Measurements from ENCODE around the gene PLD1.
"Not testable (repeated sequence)": the region's sequence is repeated elsewhere in the genome, so short reads cannot be mapped to it uniquely, and the experiment has no call there.

The PLD1 gene

DNA sequence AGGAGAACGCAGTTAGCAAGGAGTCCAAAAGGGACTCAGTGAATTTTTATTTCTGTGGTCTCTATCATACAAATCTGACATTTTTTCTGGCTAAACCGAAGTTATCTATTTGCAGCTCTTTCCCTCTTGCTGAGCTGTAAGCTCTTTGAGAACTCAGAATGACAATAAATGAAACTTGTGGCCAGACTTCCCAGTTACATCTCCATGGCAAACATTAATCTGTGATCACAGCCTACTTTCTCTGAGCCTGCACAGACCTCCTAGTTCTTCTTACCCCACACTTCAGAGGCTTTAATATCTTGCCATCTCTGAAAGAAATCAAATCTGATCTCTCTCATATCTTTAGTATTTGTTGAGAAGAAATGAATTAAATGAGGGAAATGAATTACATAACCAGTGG, 58.0 kb downstream of the PLD1 start:
- Histone ChIP-seq H3K27ac (ENCODE audit: low read depth, low read length) (no peak overlapping the region), H3K27me3 (ENCODE audit: control insufficient read depth, insufficient read depth, low read length) (no peaks in the 10 kb centered on the region), H3K9ac (ENCODE audit: low read length) (no peak overlapping the region), H3K4me1 (ENCODE audit: control insufficient read depth, insufficient read depth, low read length) (no peaks in the 10 kb centered on the region), H3K36me3 (ENCODE audit: control insufficient read depth, insufficient read depth, low read length) (no peaks in the 10 kb centered on the region), H3K4me3 (ENCODE audit: low read length) (no peak overlapping the region)

DNA sequence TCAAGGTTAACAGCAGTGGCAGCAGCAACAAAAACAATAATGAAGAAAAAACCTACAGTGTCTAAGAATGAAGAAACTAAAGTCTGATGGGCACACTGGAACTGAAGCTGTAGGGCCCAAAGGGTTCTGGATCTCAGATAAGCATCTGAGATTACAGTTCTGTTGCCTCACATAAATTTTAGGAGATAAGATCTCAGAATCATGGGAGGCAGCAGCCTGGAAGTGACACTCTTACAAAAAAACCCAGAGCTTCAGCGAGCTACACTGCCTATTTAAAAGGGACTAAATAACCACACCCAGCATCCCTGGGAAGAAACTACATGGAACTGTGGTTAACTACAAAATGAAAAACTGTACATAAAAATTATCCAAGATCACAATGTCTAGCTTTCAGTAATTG, 61.2 kb downstream of the PLD1 start:
- no peak overlapping the region for H3K4me3 ChIP-seq (ENCODE audit: low read length)
- no peaks in the 10 kb centered on the region for H3K27me3 ChIP-seq (ENCODE audit: control insufficient read depth, insufficient read depth, low read length)
- H3K36me3 ChIP-seq (ENCODE audit: control insufficient read depth, insufficient read depth, low read length), result no peaks in the 10 kb centered on the region
- H3K27ac ChIP-seq (ENCODE audit: low read depth, low read length), result no peak overlapping the region
- no peak overlapping the region for H3K9ac ChIP-seq (ENCODE audit: low read length)
- no peaks in the 10 kb centered on the region for H3K4me1 ChIP-seq (ENCODE audit: control insufficient read depth, insufficient read depth, low read length)

DNA sequence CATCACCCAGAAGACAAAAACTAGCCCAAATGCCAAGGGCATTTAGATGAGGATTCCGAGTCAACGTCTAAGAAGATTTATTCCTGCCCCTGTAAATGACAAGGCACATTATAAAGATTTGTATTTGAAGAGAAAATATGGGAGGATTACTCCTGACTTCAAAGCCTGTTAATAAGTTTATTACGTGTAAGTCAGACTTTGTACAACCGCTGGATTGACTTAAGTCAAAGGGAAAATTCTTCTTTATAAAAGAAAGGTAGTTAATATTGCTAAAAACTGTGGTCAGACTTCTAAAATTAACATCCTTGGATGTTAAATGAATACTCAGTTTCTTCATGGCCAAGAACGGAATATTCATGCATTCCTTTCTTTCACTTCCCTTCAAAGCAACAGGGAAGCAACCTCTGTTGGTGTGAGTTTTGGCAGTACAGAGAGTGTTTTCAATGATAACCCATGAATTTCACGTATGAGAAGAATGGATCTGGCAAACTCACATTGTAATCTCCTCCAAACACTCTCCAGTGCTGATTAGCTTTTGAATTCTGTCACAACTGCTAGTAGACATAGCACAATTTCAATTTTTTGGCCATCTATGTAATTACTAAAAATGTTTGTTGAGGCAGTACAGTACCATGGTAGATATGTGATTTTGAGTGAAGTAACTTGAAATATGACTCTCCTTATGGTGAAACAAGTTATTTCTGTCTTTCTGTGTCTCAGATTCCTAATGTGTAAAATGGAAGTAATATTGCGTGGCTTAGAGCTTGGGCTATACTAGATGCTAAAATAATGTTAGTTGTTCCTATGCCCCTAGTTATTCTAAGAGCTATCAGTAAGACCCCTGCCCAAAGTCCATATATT, 62.0 kb downstream of the PLD1 start:
- H3K4me3 ChIP-seq (ENCODE audit: low read length), result no peak overlapping the region
- no peaks in the 10 kb centered on the region for H3K36me3 ChIP-seq (ENCODE audit: control insufficient read depth, insufficient read depth, low read length)
- H3K4me1 ChIP-seq (ENCODE audit: control insufficient read depth, insufficient read depth, low read length), result no peaks in the 10 kb centered on the region
- no peak overlapping the region for H3K27ac ChIP-seq (ENCODE audit: low read depth, low read length)
- H3K27me3 ChIP-seq (ENCODE audit: control insufficient read depth, insufficient read depth, low read length), result no peaks in the 10 kb centered on the region
- H3K9ac ChIP-seq (ENCODE audit: low read length), result no peak overlapping the region

DNA sequence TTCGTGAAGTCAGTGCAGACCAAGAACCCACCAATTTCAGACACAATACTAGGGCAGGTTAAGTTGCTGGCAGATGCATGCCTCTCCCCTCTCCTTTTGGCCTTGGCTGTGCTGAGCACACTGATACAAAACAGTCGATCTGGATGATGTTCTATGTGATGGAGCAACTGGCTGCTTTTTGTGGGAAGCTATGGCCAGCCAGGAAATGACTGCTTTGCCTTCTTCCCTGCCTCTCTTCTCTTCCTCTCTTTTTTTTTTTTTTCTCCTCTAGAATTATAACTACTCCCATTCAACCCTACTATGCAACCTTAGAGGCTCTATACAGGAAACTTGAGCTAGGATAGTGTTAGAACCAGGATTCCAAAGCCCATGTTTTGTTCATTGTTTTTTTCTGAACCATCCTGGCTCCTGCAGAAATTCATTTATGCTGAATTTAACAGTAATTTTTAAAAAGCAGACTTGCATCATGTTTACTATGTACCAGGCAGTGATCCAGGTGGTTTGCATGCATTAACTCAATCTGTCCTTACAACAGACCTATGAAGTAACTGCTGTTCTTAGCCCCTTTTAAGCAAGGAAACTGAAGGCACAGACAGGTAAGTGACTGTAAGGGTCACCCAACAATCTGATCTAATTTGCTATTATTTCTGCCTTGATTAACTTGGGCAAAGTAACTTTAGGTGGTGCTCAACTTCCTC, 62.9 kb downstream of the PLD1 start:
- H3K4me3 ChIP-seq (ENCODE audit: low read length), result no peak overlapping the region
- no peaks in the 10 kb centered on the region for H3K27me3 ChIP-seq (ENCODE audit: control insufficient read depth, insufficient read depth, low read length)
- H3K9ac ChIP-seq (ENCODE audit: low read length), result no peak overlapping the region
- no peaks in the 10 kb centered on the region for H3K4me1 ChIP-seq (ENCODE audit: control insufficient read depth, insufficient read depth, low read length)
- no peaks in the 10 kb centered on the region for H3K36me3 ChIP-seq (ENCODE audit: control insufficient read depth, insufficient read depth, low read length)
- no peak overlapping the region for H3K27ac ChIP-seq (ENCODE audit: low read depth, low read length)

DNA sequence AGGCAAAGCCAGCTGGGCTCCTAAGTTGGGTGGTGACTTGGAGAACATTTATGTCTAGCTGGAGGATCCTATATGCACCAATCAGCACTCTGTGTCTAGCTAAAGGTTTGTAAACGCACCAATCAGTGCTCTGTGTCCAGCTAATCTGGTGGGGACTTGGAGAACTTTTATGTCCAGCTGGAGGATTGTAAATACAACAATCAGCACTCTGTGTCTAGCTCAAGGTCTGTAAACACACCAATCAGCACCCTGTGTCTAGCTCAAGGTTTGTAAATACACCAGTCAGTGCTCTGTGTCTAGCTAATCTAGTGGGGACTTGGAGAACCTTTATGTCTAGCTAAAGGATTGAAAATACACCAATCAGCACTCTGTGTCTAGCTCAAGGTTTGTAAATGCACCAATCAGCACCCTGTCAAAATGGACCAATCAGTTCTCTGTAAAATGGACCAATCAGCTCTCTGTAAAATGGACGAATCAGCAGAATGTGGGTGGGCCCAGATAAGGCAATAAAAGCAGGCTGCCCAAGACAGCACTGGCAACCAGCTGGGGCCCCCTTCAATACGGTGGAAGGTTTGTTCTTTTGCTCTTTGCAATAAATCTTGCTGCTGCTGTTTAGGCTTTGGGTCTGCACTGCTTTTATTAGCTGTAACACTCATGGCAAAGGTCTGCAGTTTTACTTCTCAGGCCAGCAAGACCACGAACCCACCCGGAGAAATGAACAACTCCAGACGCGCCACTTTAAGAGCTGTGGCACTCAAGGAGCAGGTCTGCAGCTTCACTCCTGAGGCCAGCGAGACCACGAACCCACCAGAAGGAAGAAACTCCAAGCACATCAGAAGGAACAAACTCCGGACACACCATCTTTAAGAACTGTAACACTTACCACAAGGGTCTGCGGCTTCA, 63.7 kb downstream of the PLD1 start:
- not testable (repeated sequence) for H3K4me3 ChIP-seq (ENCODE audit: low read length); H3K27me3 ChIP-seq (ENCODE audit: control insufficient read depth, insufficient read depth, low read length); H3K9ac ChIP-seq (ENCODE audit: low read length); H3K27ac ChIP-seq (ENCODE audit: low read depth, low read length); H3K36me3 ChIP-seq (ENCODE audit: control insufficient read depth, insufficient read depth, low read length); H3K4me1 ChIP-seq (ENCODE audit: control insufficient read depth, insufficient read depth, low read length)

DNA sequence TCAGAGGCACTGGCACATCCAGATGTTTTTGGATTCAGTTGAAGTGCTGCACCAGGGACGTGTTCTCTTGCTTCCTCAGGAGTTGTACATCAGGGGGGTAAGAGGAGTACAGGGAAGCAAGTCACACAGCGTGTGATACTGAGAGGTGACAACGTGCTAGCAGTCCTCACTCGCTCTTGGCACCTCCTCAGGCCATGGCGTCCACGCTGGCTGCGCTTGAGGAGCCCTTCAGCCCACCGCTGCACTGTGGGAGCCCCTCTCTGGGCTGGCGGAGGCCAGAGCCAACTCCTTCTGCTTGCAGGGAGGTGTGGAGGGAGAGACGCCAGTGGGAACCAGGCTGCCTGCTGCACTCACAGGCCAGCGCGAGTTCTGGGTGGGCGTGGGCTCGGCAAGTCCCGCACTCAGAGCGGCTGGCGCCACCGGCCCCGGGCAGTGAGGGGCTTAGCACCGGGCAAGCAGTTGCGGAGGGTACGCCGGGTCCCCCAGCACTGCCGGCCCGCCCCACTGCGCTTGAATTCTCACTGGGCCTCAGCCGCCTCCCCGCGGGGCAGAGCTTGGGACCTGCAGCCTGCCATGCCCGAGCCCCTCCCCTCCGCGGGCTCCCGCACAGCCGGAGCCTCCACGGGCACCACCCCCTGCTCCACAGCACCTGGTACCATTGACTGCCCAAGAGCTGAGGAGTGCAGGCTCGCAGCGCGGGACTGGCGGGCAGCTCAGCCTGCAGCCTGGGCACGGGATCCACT, 64.5 kb downstream of the PLD1 start:
- Histone ChIP-seq H3K27me3 (ENCODE audit: control insufficient read depth, insufficient read depth, low read length) (no peaks in the 10 kb centered on the region), H3K36me3 (ENCODE audit: control insufficient read depth, insufficient read depth, low read length) (no peaks in the 10 kb centered on the region), H3K27ac (ENCODE audit: low read depth, low read length) (no peak overlapping the region), H3K4me1 (ENCODE audit: control insufficient read depth, insufficient read depth, low read length) (no peaks in the 10 kb centered on the region), H3K9ac (ENCODE audit: low read length) (no peak overlapping the region), H3K4me3 (ENCODE audit: low read length) (no peak overlapping the region)

DNA sequence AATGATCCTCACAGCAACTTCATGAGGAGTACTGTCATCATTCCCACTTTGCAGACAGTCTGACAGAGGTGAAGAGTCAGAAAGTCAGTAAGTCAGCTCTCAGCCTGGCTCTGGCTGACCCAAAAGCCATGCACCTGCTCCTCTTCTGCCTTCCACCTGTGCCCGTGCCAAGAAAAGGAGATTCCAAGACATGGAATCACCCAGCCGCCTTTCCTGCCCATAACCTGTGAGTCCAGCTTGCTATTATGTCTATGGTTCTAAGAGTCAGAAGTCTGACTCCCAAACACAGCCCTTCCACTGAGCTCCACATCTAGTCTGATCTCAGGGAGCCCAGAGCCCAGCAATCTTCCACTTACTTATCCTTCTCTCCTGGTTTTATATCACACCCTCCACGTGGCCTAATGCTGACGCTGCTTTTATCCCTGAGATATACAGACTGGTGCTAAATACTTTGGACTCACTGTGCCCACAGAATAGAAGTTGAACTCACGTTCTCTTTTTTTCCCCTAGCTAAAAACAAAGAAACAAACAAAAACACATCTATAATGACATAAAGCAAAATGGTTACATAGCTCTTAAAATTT, 66.0 kb downstream of the PLD1 start:
- Histone ChIP-seq H3K27ac (ENCODE audit: low read depth, low read length) (no peak overlapping the region), H3K27me3 (ENCODE audit: control insufficient read depth, insufficient read depth, low read length) (no peaks in the 10 kb centered on the region), H3K4me1 (ENCODE audit: control insufficient read depth, insufficient read depth, low read length) (no peaks in the 10 kb centered on the region), H3K36me3 (ENCODE audit: control insufficient read depth, insufficient read depth, low read length) (no peaks in the 10 kb centered on the region), H3K9ac (ENCODE audit: low read length) (no peak overlapping the region), H3K4me3 (ENCODE audit: low read length) (no peak overlapping the region)

DNA sequence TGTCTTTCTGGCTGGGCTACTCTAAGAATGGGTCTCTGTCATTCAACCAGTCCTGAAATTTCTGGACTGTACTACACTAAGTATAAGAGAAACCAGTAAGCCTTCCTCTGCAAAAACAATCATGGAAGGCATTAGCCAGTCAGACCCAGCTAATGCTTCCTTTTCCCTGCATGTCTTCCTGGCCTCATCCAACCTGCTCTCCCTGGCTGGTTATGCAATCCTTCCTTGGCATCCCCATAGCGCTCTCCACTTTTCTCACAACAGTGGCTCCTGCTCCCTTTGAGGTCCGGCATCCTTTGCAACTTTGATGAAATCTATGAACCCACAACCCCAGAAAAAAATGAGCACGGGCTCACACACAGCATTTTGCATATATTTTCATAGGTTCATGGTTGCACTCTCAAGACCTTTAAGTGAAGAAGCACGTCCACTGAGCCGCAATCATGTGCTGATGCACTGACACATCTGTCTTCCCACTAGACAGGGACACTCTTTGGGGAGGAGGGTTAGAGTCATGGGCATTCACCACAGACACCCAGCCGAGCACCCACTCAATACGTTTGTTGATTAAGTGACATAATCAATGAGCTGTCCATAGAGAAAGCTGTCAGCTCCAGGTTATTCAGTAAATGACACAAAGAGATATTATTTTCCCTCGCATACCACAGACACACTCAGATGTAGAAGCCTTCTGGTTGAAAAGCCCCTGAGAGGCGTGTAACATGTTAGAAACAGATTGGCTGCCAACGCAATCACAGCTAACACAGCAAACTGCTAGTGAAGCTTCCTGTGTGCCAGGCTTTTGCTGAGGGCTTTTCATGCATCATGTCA, 66.7 kb downstream of the PLD1 start:
- no peaks in the 10 kb centered on the region for H3K27me3 ChIP-seq (ENCODE audit: control insufficient read depth, insufficient read depth, low read length)
- H3K36me3 ChIP-seq (ENCODE audit: control insufficient read depth, insufficient read depth, low read length), result no peaks in the 10 kb centered on the region
- no peaks in the 10 kb centered on the region for H3K4me1 ChIP-seq (ENCODE audit: control insufficient read depth, insufficient read depth, low read length)
- H3K27ac ChIP-seq (ENCODE audit: low read depth, low read length), result no peak overlapping the region
- no peak overlapping the region for H3K4me3 ChIP-seq (ENCODE audit: low read length)
- no peak overlapping the region for H3K9ac ChIP-seq (ENCODE audit: low read length)

DNA sequence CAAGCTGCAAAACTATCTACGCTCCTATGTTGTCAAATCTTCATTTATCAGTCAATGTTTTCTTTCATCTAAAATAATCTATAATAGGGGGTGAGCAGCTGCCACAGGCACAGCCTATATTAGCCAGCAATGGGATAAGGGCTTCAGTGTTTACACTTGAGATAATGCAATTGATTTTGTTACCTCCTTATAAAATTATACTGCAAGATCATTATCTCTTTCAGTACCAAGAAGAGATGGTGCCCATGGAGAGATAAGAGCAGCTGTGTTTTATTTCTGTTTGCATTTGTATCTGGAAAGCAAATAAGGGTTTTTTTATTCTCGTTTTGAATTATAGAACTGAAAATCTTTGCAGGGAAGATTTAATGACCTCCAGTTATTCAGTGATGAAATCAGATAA, 68.9 kb downstream of the PLD1 start:
- no peaks in the 10 kb centered on the region for H3K27me3 ChIP-seq (ENCODE audit: control insufficient read depth, insufficient read depth, low read length)
- no peaks in the 10 kb centered on the region for H3K4me1 ChIP-seq (ENCODE audit: control insufficient read depth, insufficient read depth, low read length)
- H3K36me3 ChIP-seq (ENCODE audit: control insufficient read depth, insufficient read depth, low read length), result no peaks in the 10 kb centered on the region
- no peak overlapping the region for H3K9ac ChIP-seq (ENCODE audit: low read length)
- no peak overlapping the region for H3K27ac ChIP-seq (ENCODE audit: low read depth, low read length)
- no peak overlapping the region for H3K4me3 ChIP-seq (ENCODE audit: low read length)

DNA sequence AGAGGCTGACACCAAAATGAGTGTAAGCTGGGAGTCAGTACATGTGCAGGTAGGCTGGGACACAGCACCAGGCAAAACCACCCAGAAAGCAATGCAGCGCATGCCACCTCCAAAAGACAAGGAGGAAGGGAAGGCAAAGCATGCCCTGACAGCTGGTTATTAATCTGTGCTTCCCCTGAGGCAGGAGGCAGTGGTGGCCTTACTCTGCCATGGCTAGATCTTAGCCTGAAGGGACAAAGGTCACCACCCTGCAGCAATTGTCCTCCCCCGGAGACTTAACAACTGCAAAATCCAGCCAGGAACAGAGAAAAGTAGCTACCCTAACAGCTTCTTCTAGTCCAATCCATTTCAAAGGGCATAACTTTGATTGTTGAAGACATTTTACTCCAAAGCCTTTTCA, 73.7 kb downstream of the PLD1 start:
- Histone ChIP-seq H3K36me3 (ENCODE audit: control insufficient read depth, insufficient read depth, low read length) (no peaks in the 10 kb centered on the region), H3K4me1 (ENCODE audit: control insufficient read depth, insufficient read depth, low read length) (no peaks in the 10 kb centered on the region), H3K4me3 (ENCODE audit: low read length) (no peak overlapping the region), H3K27ac (ENCODE audit: low read depth, low read length) (no peak overlapping the region), H3K9ac (ENCODE audit: low read length) (no peak overlapping the region), H3K27me3 (ENCODE audit: control insufficient read depth, insufficient read depth, low read length) (no peaks in the 10 kb centered on the region)

DNA sequence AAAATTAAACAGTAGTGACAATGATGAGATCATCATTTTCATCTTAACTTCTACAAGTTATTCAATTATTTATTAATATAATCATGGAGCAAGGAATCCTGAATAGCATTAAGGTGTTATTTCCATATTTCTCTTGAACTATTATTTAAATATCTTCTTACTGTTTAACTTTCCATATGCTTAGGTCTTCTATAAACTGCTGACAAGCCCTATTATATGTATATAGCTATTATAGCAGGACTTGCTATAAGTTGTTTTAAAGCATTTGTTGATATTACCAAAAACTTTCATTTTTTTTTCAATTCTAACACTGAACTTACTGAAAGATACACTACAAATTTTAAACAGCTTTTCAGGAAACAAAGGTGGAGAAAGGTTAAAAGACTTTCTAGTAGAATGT, 76.7 kb downstream of the PLD1 start:
- Histone ChIP-seq H3K4me1 (ENCODE audit: control insufficient read depth, insufficient read depth, low read length) (no peaks in the 10 kb centered on the region), H3K36me3 (ENCODE audit: control insufficient read depth, insufficient read depth, low read length) (no peaks in the 10 kb centered on the region), H3K4me3 (ENCODE audit: low read length) (no peak overlapping the region), H3K27ac (ENCODE audit: low read depth, low read length) (no peak overlapping the region), H3K9ac (ENCODE audit: low read length) (no peak overlapping the region), H3K27me3 (ENCODE audit: control insufficient read depth, insufficient read depth, low read length) (no peaks in the 10 kb centered on the region)

All from rectal smooth muscle tissue (tissue), 1 donor.